Glutamatergic neuron (in vitro differentiated cells): Measurements from ENCODE around the gene RNASEH2B. TPM values are rescaled to one million over a fixed set of nuclear protein-coding genes. Genes with fewer than 3 reads are reported as not detected.

Experiments used
- DNase-seq: peaks from one replicate; pipeline ENCODE4 v3.0.0; 2022
- H3K27ac Mint-ChIP-seq: one replicate; pipeline ENCODE4 v1.8.0; 2020; ENCODE audit warnings: mild to moderate bottlenecking, mixed read lengths, inconsistent platforms; ENCODE audit not compliant: unreplicated experiment
- H3K27me3 Mint-ChIP-seq: one replicate; pipeline ENCODE4 v1.8.0; 2020; ENCODE audit warnings: mild to moderate bottlenecking, moderate library complexity, mixed read lengths, inconsistent platforms; ENCODE audit not compliant: unreplicated experiment
- H3K36me3 Mint-ChIP-seq: one replicate; pipeline ENCODE4 v1.8.0; 2020; ENCODE audit warnings: mild to moderate bottlenecking, mixed read lengths, inconsistent platforms; ENCODE audit not compliant: unreplicated experiment
- H3K4me1 Mint-ChIP-seq: one replicate; pipeline ENCODE4 v1.8.0; 2020; ENCODE audit warnings: mild to moderate bottlenecking, low read depth, mixed read lengths, inconsistent platforms; ENCODE audit not compliant: unreplicated experiment
- H3K4me3 Mint-ChIP-seq: one replicate; pipeline ENCODE4 v1.8.0; 2020; ENCODE audit warnings: mild to moderate bottlenecking, mixed read lengths, inconsistent platforms; ENCODE audit not compliant: unreplicated experiment
- H3K9me3 Mint-ChIP-seq: one replicate; pipeline ENCODE4 v1.8.0; 2020; ENCODE audit warnings: mild to moderate bottlenecking, moderate library complexity, mixed read lengths, inconsistent platforms; ENCODE audit not compliant: unreplicated experiment
- total RNA-seq: library from RNA; stranded (reverse); fragmentation: NEBNext Ultra II Directional; extraction: Animal tissue kit (Norgen Biotek cat#: 25700); gene quantifications from one replicate; pipeline ENCODE4 v1.2.1, GENCODE V29; 2021; ENCODE audit not compliant: unreplicated experiment
- TF ChIP-seq, protein P1 (sequence below): fragments of 200-600 bp; sonication (generic); IDR thresholded peaks from one replicate; pipeline ENCODE4 v1.5.0; 2021; ENCODE audit not compliant: partially characterized antibody, unreplicated experiment

The RNASEH2B gene
- total RNA-seq, 1 donor from 2014 or later = 10.4 TPM

DNA sequence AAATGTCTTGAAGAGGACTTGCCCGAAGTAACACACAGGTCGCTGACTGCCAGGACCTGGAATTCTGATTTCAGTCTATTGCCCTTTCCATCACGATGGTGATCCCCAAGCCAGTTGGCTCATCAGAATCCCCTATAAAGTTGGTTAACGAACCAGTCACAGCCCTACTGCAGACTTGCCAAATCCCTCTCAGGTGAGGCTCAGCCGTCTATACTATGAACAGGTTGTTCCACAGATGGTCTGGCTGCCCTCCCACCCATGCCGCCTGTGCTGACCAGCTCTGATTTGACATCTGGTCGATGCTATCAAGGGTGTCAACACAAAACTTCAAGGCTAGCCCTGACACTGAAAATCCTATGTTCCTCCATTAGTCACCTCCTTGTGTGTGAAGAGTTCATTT is 90.0 kb downstream of the RNASEH2B start:
- Mint-ChIP-seq H3K4me3 (no peak overlapping the region), H3K9me3 (no peaks in the 10 kb centered on the region), H3K36me3 (no peaks in the 10 kb centered on the region), H3K4me1 (peaks cover 49% of the 10 kb centered on the region), H3K27ac (peak overlapping the region; percentile 26), H3K27me3 (peaks cover 9% of the 10 kb centered on the region)
- TF ChIP-seq, protein P1, sequence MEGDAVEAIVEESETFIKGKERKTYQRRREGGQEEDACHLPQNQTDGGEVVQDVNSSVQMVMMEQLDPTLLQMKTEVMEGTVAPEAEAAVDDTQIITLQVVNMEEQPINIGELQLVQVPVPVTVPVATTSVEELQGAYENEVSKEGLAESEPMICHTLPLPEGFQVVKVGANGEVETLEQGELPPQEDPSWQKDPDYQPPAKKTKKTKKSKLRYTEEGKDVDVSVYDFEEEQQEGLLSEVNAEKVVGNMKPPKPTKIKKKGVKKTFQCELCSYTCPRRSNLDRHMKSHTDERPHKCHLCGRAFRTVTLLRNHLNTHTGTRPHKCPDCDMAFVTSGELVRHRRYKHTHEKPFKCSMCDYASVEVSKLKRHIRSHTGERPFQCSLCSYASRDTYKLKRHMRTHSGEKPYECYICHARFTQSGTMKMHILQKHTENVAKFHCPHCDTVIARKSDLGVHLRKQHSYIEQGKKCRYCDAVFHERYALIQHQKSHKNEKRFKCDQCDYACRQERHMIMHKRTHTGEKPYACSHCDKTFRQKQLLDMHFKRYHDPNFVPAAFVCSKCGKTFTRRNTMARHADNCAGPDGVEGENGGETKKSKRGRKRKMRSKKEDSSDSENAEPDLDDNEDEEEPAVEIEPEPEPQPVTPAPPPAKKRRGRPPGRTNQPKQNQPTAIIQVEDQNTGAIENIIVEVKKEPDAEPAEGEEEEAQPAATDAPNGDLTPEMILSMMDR = no peak
- no peak for DNase-seq

DNA sequence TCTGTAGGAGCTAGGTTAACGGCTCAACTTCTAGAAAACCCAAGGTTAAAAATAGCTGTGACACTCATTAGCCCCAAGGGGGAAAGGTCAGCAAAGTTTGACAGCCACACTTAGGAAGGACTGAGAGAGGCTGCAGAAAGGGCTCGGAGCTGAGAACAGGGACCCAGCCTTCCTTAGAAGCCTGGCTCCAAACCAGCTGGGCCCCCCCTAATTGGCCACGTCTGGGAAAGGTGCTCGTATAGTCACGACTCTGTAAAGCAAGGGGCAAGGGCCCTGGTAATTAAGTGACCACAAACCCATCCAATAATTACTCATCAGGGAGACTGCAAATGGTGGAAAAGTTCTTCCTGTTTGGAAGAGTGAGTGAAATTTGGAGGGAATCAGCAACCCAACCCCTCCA is 90.5 kb downstream of the RNASEH2B start:
- H3K27me3 Mint-ChIP-seq = peaks cover 7% of the 10 kb centered on the region
- DNase-seq = no peak

DNA sequence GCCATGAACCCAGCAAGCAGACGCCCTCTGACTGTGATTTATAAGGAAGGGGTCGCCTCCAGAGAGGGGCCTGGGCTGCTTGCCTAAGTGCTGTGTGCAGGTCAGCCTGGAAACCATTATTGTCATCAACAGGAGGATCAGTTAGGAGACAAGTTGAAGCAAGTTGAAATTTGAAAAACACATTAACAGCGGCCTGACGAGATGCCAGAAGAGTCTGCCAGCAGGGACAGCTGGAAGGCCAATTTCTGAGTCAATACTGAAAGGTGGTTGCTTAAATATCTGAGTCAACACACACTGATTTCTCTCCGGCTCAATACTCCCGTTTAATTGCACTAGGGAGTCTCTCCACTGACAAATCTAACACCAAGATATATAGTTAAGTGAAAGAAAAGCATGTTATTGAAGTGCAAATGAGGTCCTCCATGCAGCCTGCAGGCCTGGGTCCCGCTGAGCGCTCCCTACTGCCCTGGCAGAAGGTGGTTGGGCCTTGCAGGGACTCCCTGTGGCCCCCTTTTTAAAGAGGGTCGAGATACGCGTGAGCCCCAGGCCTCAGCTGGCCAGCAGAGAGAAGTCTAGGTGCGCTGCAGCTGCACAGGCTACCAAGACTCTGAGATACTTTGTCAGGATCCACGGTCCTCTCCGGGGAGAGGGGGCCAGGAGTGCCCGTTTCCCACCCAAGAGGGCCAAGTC is 91.1 kb downstream of the RNASEH2B start:
- Mint-ChIP-seq H3K27me3 (peaks cover 6% of the 10 kb centered on the region), H3K27ac (no peak overlapping the region), H3K4me3 (no peak overlapping the region), H3K36me3 (no peaks in the 10 kb centered on the region), H3K4me1 (peaks cover 43% of the 10 kb centered on the region), H3K9me3 (peaks cover 2% of the 10 kb centered on the region)
- no peak for DNase-seq
- TF ChIP-seq, protein P1 = no peak

More for the DNA sequence above, 90.5 kb downstream of the RNASEH2B start:
- Mint-ChIP-seq H3K27ac (peak overlapping the region; percentile 26), H3K9me3 (no peaks in the 10 kb centered on the region), H3K4me3 (no peak overlapping the region), H3K36me3 (no peaks in the 10 kb centered on the region), H3K4me1 (peaks cover 46% of the 10 kb centered on the region)
- TF ChIP-seq, protein P1 = no peak

DNA sequence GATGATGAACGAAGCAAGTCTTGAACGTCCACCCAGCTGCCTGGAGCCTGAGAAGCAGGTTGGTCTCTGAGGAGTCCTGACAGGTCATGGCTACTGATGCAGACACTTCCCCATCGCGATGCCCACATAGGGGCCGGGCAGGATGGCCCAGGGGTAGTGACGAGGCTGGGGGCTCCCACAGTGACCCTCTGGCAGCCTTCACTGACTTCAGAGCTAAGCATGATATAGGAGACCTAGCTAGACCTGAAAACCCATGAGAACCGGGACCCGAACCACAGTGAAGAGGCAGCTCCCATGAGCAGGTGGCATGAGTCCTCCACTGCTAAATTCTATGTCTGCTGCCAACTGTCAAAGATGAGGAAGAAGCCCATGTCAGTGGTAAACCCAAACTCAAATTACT is 91.7 kb downstream of the RNASEH2B start:
- H3K27ac Mint-ChIP-seq = no peak overlapping the region
- H3K36me3 Mint-ChIP-seq = no peaks in the 10 kb centered on the region
- peaks cover 6% of the 10 kb centered on the region for H3K27me3 Mint-ChIP-seq
- TF ChIP-seq, protein P1 = no peak
- peaks cover 2% of the 10 kb centered on the region for H3K9me3 Mint-ChIP-seq
- peaks cover 41% of the 10 kb centered on the region for H3K4me1 Mint-ChIP-seq
- no peak for DNase-seq
- H3K4me3 Mint-ChIP-seq = no peak overlapping the region

DNA sequence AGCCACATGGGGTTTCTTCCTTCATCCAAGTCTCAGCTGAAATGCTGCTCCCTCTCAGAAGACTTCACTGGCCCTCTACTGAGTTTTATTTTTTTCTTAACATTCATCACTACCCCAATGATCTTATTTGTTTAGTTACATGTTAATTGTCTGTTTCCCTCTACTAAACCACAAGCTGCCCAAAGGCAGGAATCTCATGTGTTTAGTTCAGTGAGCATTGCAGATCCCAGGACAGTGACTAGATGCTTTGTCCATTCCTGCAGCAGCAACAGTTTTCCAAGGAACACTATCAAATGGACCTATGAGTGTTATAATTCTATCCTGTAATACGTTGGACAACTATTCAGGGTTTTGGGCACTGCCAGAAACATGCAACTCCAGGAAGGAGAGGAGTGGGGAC is 93.1 kb downstream of the RNASEH2B start:
- Mint-ChIP-seq H3K4me3 (no peak overlapping the region), H3K4me1 (peaks cover 33% of the 10 kb centered on the region), H3K36me3 (no peaks in the 10 kb centered on the region), H3K27ac (no peak overlapping the region), H3K9me3 (peaks cover 2% of the 10 kb centered on the region), H3K27me3 (peaks cover 6% of the 10 kb centered on the region)
- no peak for DNase-seq
- TF ChIP-seq, protein P1 = no peak
